SKM-1 treated with dmso at 0.1 percent for 144 hours (cell line): ENCODE data around the gene PERM1.
"Not testable (repeated sequence)": the region's sequence is repeated elsewhere in the genome, so short reads cannot be mapped to it uniquely, and the experiment has no call there.

Experiments
- DNase-seq: peaks from one replicate; lab custom pipeline; 2025; ENCODE audit not compliant: unreplicated experiment; lab: John Stamatoyannopoulos, UW

Gene PERM1, protein sequence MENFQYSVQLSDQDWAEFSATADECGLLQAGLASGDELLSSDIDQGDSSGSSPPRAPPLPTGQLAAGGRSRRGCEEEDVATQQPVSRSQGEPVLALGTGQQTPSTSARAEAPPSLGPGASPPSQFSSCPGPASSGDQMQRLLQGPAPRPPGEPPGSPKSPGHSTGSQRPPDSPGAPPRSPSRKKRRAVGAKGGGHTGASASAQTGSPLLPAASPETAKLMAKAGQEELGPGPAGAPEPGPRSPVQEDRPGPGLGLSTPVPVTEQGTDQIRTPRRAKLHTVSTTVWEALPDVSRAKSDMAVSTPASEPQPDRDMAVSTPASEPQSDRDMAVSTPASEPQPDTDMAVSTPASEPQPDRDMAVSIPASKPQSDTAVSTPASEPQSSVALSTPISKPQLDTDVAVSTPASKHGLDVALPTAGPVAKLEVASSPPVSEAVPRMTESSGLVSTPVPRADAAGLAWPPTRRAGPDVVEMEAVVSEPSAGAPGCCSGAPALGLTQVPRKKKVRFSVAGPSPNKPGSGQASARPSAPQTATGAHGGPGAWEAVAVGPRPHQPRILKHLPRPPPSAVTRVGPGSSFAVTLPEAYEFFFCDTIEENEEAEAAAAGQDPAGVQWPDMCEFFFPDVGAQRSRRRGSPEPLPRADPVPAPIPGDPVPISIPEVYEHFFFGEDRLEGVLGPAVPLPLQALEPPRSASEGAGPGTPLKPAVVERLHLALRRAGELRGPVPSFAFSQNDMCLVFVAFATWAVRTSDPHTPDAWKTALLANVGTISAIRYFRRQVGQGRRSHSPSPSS

DNA sequence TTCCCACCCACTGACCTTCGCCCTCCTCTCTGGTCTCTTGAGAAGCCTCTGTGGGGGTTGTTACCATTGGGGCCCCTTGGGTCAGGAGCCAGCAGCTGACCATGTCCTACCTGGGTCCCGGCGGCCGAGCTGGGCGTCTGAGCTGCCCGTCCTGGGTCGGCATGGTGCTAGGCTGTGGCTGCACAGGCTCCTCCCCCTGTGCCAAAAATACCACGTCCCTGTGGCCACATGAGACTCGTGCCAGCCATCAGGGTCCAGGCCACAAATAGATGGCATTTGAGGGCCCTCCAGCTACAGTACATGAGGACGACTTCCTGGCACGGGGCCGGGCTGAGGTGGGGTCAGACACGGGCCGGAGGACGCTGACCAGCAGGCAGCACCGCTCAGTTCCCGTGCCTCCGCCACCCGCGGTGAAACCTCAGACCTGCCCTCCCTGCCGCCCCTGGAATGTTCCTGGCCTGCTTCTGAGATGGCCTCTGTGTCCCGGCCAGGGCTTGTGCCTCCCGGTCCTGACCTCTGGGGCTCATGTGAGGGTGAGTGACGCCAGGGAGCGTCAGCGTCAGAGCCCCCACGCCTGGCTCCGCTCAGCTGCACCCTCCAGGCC, at the start of gene PERM1:
PERM1 (minus strand) TSS at position 139 of the 604 bp plus-strand sequence. CDS start 1,064 bp downstream, outside the sequence.
- no peak for DNase-seq

DNA sequence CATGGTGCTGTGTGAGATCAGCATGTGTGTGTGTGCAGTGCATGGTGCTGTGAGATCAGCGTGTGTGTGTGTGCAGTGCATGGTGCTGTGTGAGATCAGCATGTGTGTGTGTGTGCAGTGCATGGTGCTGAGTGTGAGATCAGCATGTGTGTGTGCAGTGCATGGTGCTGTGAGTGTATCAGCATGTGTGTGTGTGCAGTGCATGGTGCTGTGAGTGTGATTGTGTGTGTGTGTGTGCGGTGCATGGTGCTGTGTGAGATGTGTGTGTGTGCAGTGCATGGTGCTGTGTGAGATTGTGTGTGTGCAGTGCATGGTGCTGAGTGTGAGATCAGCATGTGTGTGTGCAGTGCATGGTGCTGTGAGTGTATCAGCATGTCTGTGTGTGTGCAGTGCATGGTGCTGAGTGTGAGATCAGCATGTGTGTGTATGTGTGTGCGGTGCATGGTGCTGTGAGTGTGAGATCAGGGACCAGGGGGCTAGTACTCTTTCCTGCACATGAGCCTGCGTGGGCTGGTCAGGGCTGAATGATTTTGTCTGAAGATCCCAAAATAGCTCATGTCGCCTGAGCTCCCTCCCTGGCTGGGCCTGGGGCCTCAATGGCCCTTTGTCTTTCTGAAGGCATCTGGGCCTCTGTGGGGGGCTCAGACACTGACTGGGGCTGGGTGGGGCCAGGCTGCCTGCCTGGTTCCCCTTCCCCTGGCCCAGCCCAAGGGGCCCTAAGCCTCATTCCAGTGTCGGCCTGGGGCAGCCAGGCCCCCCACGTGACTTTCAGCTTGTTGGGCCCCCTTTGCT, 49.2 kb upstream of the PERM1 start:
- not testable (repeated sequence) for DNase-seq

DNA sequence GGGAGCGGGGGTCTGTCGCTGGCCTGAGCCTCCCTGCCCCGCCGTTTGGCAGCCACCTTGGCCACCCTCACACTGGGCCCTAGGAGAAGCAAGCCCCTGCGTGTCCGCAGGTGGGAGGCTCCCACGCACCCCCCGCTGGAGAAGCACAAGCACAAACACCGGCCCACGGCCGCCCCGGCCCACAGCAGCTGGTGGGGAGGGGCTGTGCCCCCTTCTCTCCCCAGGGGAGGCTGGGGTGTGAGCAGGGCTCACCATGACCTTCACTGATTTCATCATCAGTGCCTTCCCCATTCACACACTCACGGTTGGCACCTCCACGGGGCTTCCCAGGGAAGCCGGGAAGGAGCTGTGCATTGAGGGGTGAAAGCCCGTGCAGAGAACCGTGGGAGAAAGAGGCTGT, 45.9 kb upstream of the PERM1 start:
- no peak for DNase-seq

DNA sequence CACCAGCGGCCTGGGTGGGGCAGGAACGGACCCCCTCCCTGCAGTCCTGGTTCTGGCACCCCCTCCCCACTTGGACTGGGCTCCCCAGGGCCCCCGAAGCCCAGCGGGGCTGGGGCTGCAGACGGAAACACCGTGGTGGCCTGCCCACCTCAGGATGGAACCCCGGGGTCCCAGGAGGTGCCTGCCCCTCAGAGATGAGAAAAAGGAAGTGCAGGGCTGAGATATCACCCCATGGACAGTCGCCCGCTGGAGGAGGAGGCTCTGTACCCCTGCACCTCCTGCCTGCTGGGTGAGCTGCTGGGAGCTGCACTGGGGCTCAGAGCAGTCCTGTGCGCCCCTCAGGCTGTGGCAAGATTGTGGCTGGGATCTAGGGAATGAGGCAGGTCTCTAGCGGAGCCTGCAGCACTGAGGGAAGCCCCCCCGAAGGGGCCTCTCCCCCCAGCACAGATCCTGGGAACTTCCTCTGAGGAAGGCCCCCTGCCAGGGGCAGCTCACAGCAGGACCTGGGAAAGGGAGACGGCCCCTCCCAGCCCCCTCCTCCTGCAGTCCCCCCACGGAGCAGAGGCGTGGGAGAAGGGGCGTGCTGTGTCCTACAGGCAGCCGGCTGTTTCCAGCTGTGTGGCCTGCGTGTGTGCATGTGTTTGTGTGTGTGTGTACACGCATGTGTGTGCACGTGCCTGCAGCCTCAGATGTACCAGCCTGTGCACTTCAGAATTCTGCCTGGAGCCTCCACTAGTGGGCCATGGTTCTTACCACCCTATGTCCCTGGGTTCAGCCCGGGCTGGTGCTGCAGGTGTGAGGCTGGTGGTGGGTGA, 44.9 kb upstream of the PERM1 start:
- DNase-seq, result no peak

DNA sequence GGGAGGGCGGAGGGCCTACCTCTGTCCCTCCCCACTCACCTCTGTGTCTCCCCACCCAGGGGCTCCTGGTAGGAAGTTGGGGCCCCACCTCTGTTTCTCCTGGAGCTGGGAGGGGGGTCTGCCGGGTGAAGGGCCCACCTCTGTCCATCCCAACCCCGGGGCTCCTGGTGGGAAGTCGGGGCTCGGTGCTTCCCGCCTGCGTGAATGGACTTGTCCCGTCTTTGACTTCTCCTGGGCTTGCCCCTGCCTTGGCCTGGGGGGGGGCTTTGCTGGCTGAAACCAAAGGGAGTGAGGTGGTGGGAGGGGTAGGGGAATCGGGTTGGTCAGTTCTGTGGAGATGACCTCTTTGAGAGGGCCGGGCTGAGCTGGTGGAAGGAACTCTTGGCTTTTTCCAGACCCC, 43.8 kb upstream of the PERM1 start:
- no peak for DNase-seq

DNA sequence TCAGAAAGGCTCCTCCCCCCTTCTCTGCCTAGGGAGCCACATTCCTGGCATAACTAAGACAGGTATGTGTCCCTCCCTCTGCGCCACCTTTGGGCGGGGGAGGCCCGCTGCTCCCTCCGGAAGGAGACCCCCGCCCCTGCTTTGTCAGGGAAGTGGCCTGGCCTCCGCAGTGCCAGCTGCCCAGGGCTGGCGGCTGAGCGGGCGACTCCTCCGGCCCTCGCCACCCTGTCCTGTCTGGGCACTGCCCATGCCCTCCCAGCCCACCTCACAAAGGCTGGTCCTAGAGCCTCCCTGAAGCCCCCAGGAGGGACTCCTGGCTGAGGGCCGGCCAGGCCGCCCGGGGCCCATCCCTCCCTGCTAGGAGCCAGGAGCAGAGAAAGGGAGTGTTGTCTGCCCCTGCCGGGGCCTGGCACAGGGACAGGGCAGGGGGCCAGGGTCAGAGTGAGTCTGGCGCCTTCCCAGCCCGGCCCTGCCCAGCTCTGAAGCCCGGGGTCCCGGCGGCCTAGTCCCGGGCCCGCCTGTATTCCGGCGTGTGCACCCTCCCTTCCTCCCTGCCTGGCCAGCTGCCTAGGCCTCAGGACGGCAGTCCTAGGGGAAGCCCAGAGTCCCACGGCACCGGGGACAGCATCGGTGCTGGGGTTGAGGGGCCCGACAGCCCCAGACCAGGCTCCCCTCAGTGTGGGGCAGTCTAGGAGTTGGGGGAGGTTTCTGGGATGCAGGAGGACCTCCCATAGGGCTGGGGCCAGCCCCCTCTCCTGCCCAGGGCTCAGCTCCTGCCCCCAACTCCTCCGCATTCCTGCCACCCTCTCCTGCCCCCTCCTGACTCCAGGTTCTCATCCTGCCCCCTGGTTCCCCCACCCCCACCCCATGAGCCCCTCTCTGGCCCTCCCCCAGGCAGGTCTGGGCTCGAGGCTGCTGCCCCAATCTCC, 43.1 kb upstream of the PERM1 start:
- no peak for DNase-seq

DNA sequence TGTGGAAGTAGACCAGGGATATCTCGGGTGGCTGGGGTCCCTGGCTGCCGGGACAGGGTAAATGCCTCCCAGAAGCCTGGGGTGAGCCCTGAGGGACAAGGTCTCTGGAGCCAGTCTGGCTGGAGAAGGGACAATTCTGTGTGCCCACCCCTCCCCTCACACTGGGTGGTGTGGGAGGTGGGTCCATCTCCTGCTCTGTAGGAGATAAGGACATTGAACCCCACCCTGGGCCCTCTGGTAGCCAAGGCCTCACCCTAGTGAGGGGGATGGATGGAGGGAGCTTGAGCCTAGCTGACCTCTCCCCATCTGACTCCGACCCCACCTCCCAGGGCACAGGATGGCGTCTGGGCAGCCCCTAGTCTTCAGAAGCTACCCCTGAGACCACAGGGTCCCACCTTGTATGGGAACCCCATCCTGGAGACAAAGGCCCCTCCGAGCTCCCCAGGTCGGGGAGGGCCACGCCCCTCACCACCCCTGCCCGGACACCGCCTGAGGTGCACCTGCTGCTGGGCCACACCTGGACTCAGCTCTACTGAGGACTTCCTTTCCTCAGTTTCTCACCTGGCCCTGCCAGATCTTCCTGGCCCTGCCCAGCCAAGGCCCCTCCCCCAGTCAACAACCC, 42.4 kb upstream of the PERM1 start:
- no peak for DNase-seq

DNA sequence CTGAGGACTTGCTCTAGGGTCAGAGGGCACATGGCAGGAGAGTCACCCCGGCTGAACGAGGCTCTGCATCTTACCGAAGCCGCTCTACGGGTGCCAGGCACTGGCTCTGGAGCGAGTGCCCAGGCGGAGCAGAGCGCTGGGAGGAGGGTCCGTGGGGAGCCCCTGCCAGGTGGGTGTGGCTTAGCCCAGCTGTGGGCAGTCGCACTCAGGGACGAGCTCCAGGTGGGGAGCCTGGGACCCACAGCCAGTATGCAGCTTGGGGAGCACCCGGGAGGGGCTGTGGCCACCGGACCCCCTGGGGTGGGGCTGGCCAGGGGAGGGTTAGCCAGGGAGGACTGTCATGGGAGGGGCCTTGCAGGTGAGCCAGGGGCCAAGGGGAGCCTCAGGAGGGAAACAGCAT, 41.8 kb upstream of the PERM1 start:
- no peak for DNase-seq

DNA sequence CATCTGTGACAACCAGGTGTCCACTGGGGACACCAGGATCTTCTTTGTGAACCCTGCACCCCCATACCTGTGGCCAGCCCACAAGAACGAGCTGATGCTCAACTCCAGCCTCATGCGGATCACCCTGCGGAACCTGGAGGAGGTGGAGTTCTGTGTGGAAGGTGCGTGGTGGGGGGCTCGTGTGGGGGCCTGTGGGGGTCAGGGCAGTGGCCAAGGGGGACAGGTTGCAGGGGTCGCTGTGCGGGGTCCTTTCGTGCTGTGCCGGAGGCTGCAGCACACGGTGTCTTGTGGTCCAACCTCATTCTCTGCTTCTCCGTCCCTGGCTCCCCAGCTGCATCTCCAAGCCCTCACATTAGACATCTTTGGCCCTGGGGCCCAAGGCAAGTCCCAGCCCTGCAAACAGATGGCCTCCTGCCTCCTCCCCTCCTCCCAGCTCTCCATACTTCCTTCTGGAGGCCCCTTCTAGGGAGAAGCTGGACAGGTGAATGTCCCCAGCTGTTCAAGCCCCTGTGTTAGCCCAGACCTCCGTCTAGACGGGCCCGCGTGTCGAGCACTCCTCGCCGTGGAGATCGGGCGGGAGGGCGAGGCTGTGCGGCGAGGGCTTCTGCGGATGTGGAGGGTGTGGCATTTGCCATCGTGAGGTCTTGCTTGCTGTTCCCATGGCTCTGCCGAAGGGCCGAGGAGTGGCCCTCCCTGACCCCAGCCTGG, 40.6 kb upstream of the PERM1 start:
- no peak for DNase-seq

DNA sequence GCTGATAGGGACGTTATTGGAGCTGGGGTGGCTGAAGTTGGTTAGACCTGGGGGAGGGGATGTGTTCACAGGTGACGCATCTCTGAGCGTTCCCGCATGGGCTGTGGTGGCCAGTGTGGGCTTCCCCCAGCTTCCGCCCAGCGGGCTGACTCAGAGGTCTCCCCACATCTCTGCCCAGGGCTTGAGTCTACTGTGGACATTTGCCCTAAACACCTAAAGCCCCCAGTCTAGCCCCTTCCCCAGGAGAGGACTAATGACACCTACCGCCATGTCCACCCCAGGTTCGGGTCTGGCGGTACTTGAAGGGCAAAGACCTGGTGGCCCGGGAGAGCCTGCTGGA, 40.0 kb upstream of the PERM1 start:
- no peak for DNase-seq

DNA sequence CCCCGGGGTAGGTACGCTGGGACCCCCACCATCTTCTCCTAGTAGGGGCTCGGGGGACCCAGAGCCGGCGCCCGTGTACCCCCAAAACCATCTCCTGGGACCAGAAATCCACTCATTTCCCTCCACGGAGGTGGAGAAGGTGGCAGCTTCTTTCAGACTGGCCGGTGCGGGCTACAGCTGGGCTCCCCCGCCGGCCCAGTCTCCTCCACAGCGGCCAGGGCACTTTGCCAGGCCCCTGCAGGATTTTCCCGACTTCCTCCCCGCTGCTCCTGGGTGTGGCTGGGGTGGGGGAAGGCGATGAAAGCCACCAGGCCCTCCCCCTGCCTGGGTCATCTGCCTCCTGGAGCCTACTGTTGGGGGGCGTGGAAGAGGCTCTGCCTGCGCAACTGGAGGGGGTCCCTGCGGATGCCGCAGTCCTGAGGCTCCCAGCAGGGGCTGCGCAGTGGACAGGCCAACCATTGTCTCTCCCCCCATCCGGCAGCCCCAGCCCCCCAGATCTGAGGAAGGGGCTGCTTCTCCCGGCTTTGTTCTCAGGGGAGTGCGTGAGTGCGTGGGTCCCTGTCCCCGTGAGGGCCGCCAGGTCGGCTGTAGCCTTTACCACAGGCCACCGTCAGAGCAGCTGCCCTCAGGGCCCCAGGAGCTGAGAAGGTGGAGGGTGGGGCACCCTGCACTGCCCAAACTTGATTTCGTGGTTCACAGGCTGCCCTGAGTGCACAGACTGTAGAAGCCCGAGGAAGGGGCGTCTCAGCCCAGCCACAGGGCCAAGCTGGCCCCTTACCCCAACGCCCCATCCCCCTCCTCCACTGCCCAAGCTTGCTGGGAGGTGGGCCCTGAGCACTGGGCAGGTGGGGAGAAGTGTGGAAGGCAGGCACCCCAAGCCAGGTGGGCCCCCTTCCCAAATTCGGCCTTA, 39.4 kb upstream of the PERM1 start:
- DNase-seq, result no peak

DNA sequence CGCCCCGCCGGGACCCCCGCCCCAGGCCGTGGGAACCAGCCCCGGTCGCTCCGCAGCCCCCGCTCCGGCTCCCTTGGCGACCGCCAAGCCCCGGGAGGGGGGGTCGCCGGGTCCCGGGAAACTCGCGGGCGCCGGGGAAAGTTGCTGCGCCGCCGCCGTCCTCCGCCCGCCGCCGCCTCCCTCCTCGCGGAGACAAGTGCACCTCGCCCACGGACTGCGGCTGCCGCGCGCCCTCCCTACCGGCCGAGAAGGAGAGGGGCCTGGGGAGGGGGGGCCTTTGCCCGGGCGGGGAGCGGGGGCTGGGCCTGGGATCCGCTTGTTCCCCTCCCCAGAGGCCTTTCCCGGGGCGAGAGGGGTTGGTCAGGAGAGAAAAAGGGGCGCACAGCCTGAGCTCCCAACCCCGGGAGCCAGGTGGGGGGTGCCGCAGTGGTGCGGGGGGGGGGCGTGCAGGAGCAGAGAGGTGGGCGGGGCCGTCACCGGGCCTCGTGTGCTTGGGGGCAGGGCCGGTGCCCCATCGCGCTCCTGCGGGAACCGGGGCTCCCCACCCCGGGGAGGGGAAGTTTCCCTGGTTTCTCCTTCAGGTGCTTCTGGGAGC, 38.6 kb upstream of the PERM1 start:
- DNase-seq, result no peak

DNA sequence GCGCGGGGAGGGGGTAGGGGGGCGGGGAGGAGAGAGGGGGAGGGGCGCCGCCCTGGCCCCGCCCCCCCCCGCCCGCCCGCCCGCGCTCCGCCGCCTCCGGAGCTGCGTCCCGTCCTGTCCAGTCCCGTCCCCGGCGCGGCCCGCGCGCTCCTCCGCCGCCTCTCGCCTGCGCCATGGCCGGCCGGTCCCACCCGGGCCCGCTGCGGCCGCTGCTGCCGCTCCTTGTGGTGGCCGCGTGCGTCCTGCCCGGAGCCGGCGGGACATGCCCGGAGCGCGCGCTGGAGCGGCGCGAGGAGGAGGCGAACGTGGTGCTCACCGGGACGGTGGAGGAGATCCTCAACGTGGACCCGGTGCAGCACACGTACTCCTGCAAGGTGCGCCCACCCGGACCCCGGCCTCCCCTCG, 38.1 kb upstream of the PERM1 start, which contains the start of gene AGRN:
AGRN (plus strand) TSS at position 121 of the 405 bp plus-strand sequence; CDS start at position 174, 53 bp downstream.
- no peak for DNase-seq

DNA sequence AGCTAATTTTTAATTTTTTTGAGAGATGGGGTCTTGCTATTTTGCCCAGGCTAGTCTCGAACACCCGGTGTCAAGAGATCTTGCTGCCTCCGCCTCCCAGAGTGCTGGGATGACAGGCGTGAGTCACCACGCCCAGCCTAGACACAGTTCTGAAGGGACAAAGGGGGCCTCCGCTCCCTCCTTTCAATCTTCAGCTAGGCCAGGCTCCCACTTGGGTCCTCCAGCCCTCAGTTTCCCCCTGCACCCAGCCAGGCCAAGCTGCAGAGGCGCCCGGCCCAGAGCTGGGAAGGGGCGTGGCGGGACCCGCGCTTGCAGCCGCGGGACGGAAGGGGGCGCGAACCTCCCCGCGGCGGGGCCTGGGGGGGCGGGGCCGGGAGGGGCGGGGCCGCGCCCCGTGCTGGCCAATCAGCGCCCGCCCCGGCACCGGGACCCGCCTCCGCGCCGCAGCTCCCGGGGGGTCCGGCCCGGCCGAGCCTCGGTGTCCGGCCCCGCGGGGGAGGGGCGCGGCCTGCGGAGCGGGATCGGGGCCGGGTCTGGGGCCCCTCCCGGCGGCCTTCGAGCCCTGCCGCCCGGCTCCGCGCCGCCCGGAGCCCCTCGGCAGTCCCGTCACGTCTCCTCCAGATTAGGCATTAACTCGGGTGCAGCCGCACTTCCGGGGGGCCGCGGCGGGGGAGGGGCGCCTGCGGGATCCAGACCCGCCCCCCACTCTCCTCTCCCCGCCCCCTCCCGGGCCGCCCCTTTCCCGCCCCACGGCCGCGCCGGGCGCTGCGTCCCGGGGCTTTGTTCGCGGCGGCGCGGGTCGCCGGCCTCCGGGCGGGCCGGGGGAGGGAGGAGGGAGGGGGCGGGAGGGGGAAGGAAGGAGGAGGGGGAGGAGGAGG, 37.5 kb upstream of the PERM1 start:
- peak; percentile 40 for DNase-seq

DNA sequence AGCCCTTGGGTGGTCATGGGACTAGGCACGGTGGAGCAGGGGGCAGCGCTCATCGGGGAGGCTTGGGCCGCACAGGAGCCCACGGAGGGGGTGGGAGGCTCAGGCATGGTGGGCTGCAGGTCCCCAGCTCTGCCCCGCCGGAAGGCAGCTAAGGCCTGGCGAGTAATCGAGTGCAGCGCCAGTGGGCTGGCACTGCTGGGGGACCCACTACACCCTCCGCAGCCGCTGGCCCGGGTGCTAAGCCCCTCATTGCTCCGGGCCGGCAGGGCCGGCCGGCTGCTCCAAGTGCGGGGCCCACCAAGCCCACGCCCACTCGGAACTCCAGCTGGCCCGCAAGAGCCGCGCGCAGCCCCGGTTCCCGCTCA, 36.4 kb upstream of the PERM1 start:
- DNase-seq, result not testable (repeated sequence)
